BJ (cell line): ENCODE measurements around the gene KIAA1671. TPM values are rescaled to one million over a fixed set of nuclear protein-coding genes. Genes with fewer than 3 reads are reported as not detected.

Source experiments
- CTCF ChIA-PET: fragments of 350-600 bp; formaldehyde crosslinking; extraction: SDS; loops from one replicate; lab custom pipeline; 2021; ENCODE audit warnings: antibody characterized with exemption, inconsistent platforms; lab: Yijun Ruan, JAX
- POLR2A ChIA-PET: fragments of 300-600 bp; sonication (Branson Sonifier 250); formaldehyde crosslinking; extraction: SDS; loops from one replicate; lab custom pipeline; 2021; ENCODE audit warnings: antibody characterized with exemption; lab: Charles Lee
- DNase-seq: peaks from one replicate; pipeline ENCODE4 v3.0.0-alpha.2; 2011; ENCODE audit warnings: low read depth
- H3K27me3 ChIP-seq: 2 replicates; pipeline ENCODE4 v1.6.0; 2011; ENCODE audit warnings: low read length; ENCODE audit not compliant: control insufficient read depth, insufficient read depth
- H3K36me3 ChIP-seq: 2 replicates; pipeline ENCODE4 v1.5.1; 2011; ENCODE audit warnings: low read length; ENCODE audit not compliant: control insufficient read depth, insufficient read depth
- H3K4me3 ChIP-seq: 2 replicates; pipeline ENCODE4 v1.5.1; 2011; ENCODE audit warnings: low read depth, mild to moderate bottlenecking, control low read depth, low read length
- polyA plus RNA-seq: library from polyadenylated mRNA; depleted of rRNA; stranded (reverse); fragments of >200 nt; gene quantifications from 2 replicates; pipeline ENCODE4 v1.2.3, GENCODE V29; 2011
- TF ChIP-seq, protein P1 (sequence below): IDR thresholded peaks from 2 replicates; pipeline ENCODE4 v1.5.1; 2011; ENCODE audit warnings: low read depth, mild to moderate bottlenecking, control low read depth, inconsistent platforms, low read length, moderate library complexity; ENCODE audit not compliant: insufficient read depth

Gene KIAA1671
- polyA plus RNA-seq, 1 experiment: 0.11 TPM

DNA sequence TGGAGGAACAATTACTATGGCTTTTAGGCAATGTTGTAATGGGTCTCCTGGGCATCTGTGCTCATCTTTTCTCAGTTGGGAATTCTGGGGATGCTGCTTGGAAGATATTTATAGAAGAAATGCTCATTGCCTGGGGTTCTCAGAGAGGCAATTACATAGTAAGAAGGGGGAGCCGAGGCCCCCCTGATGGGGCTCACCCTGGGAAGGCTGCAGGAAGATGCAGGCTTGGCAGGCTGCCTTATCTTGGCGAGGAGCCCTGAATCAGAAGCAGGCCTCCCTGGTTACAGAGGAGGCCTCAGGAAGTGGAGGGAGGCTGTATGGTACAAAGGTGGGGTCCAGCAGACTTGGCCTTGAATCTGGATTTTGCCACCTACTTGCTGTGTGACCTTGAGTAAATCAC, 186.5 kb downstream of the KIAA1671 start:
- ChIA-PET CTCF (no interaction called here), POLR2A (no interaction called here)
- TF ChIP-seq, protein P1, sequence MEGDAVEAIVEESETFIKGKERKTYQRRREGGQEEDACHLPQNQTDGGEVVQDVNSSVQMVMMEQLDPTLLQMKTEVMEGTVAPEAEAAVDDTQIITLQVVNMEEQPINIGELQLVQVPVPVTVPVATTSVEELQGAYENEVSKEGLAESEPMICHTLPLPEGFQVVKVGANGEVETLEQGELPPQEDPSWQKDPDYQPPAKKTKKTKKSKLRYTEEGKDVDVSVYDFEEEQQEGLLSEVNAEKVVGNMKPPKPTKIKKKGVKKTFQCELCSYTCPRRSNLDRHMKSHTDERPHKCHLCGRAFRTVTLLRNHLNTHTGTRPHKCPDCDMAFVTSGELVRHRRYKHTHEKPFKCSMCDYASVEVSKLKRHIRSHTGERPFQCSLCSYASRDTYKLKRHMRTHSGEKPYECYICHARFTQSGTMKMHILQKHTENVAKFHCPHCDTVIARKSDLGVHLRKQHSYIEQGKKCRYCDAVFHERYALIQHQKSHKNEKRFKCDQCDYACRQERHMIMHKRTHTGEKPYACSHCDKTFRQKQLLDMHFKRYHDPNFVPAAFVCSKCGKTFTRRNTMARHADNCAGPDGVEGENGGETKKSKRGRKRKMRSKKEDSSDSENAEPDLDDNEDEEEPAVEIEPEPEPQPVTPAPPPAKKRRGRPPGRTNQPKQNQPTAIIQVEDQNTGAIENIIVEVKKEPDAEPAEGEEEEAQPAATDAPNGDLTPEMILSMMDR: no peak
- H3K4me3 ChIP-seq: no peak overlapping the region
- H3K36me3 ChIP-seq: no peaks in the 10 kb centered on the region
- DNase-seq: no peak
- no peaks in the 10 kb centered on the region for H3K27me3 ChIP-seq

DNA sequence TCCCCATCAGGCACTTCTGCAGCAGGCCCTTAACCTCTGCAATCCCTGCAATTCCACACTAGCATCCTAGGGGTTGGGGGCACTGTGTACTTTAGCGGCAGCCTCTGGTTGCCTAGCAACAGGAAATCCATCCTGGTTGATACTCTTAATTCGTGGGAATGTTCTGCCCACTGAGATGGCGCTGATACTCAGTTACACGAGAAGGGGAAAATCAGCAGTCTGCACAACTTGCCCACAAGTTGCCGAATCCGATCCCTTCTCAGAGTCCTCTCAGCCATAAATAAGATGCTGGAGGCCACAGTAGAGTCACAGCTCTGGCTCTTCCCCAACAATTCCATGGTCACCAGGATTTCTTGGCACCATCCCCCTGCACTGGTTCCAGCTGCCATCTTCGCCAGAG, 189.6 kb downstream of the KIAA1671 start:
- ChIA-PET POLR2A (no interaction called here), CTCF (no interaction called here)
- no peak overlapping the region for H3K4me3 ChIP-seq
- H3K27me3 ChIP-seq: no peaks in the 10 kb centered on the region
- TF ChIP-seq, protein P1: no peak
- no peak for DNase-seq
- H3K36me3 ChIP-seq: no peaks in the 10 kb centered on the region

DNA sequence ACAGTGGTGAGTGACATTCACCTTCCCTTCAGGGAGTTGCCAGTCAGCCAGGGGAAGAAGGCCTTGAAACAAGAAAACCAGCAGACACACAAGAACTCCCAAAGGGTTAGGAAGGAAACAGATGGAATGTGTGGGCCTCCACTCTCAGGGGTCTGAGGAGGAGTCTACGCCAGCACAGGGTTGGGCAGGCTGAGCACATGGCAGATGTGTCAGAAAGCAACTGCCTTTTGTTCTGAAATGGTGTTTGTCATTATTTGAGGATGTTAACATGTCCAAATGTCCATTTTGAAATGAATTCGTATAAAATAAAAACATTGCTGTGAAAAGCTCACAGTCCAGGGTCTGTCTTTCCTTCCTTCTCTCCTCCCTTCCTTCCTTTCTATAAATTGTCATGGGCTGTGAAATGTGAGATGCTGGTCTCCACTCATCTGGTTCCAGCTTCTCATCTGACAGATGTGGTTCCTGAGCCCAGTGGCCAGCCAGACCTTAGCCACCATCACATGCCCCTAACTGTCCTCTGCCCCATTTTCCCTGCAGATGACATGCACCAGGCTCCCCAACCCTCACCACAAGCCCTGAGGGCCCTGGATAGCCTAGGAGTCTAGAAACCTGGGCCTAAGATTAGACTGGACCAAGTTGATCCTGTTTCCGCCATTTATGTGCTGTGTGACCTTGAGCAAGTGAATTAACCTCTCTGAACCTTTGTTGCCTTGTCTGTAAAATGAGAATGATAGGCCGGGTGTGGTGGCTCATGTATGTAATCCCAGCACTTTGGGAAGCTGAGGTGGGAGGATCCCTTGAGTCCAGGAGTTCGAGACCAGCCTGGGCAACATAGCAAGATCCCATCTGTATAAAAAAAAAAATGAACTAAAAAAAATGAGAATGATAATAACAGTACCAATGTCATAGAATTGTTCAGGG, 190.9 kb downstream of the KIAA1671 start:
- ChIA-PET CTCF (no interaction called here), POLR2A (no interaction called here)
- no peak overlapping the region for H3K4me3 ChIP-seq
- no peaks in the 10 kb centered on the region for H3K27me3 ChIP-seq
- H3K36me3 ChIP-seq: no peaks in the 10 kb centered on the region
- TF ChIP-seq, protein P1: no peak
- DNase-seq: no peak

DNA sequence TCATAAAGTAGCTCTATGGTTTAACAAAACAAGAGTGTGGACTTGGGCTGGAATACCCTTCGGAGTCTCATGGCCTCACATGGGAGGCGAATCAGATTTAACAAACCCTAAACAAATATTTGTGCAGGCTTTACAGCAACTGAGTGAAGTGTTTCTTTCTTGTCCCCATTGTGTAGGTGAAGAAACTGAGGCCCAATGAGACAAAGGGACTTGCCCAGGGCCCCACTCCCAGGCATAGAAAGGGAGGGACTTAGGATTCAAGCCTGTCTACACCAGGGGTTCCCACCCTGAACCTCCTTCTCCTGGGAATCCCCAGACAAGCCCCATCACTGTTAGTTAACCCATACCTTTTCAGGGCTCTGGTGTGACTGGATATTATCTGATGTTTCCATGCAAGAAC, 192.0 kb downstream of the KIAA1671 start:
- POLR2A ChIA-PET: no interaction called here

DNA sequence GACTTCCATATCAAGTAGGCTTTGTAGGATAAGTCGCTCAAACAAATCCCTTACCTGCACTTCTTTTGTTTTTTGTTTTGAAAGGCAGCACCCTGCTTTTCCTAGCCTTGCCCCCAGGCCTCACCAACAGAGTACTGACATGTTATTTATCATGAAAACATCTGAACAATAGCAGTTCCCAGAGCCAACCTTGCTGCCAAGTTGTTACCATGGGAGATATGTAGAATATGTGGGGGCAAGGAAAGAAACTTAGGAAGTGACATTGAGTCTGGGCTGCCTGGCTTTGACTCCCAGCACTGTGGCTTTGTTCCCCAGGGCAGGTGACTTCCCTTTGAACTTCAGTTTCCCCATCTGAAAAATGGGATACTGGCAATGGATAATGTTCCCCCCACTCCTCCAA, 193.8 kb downstream of the KIAA1671 start:
- POLR2A ChIA-PET: no interaction called here
- Histone ChIP-seq H3K4me3 (no peak overlapping the region), H3K27me3 (no peaks in the 10 kb centered on the region), H3K36me3 (no peaks in the 10 kb centered on the region)
- TF ChIP-seq, protein P1: no peak
- DNase-seq: no peak
- CTCF ChIA-PET: no interaction called here

More for the DNA sequence above, 192.0 kb downstream of the KIAA1671 start:
- DNase-seq: no peak
- no peaks in the 10 kb centered on the region for H3K27me3 ChIP-seq
- H3K4me3 ChIP-seq: no peak overlapping the region
- no peaks in the 10 kb centered on the region for H3K36me3 ChIP-seq
- TF ChIP-seq, protein P1: no peak
- CTCF ChIA-PET: no interaction called here
